Hepatocyte (in vitro differentiated cells): ENCODE measurements around the gene BRCA1. TPM values are rescaled to one million over a fixed set of nuclear protein-coding genes. Genes with fewer than 3 reads are reported as not detected.
"Not testable (repeated sequence)": the region's sequence is repeated elsewhere in the genome, so short reads cannot be mapped to it uniquely, and the experiment has no call there.

Experiments used
- DNase-seq: peaks from one replicate; pipeline ENCODE4 v3.0.0-alpha.2; 2016; ENCODE audit warnings: low spot score
- H2AFZ ChIP-seq: fragments of 200-600 bp; sonication (generic); 2 replicates; pipeline ENCODE4 v1.6.0; 2016; ENCODE audit warnings: antibody characterized with exemption, mild to moderate bottlenecking
- H3K27ac ChIP-seq: fragments of 200-600 bp; sonication (generic); 2 replicates; pipeline ENCODE4 v1.5.1; 2016; ENCODE audit warnings: mild to moderate bottlenecking
- H3K27me3 ChIP-seq: fragments of 200-600 bp; sonication (generic); 2 replicates; pipeline ENCODE4 v1.6.1; 2016
- H3K36me3 ChIP-seq: fragments of 200-600 bp; sonication (generic); replicated peaks from 2 replicates; pipeline ENCODE4 v1.5.1; 2016; ENCODE audit warnings: low read depth; ENCODE audit not compliant: insufficient read depth
- H3K4me1 ChIP-seq: fragments of 200-600 bp; sonication (generic); 2 replicates; pipeline ENCODE4 v1.5.1; 2016; ENCODE audit warnings: mild to moderate bottlenecking, moderate library complexity; ENCODE audit not compliant: insufficient read depth
- H3K4me2 ChIP-seq: fragments of 200-600 bp; sonication (generic); 2 replicates; pipeline ENCODE4 v1.6.0; 2016
- H3K4me3 ChIP-seq: fragments of 200-600 bp; sonication (generic); 2 replicates; pipeline ENCODE4 v1.5.1; 2016; ENCODE audit warnings: mild to moderate bottlenecking
- H3K79me2 ChIP-seq: fragments of 200-600 bp; sonication (generic); 2 replicates; pipeline ENCODE4 v1.6.0; 2017; ENCODE audit warnings: mild to moderate bottlenecking
- H3K9me2 ChIP-seq: fragments of 200-600 bp; sonication (generic); replicated peaks from 2 replicates; pipeline ENCODE4 v1.6.0; 2017; ENCODE audit warnings: mild to moderate bottlenecking; ENCODE audit not compliant: insufficient read depth
- H3K9me3 ChIP-seq: fragments of 200-600 bp; sonication (generic); 2 replicates; pipeline ENCODE4 v1.5.1; 2016; ENCODE audit warnings: low read depth, mild to moderate bottlenecking
- H4K20me1 ChIP-seq: fragments of 200-600 bp; sonication (generic); 2 replicates; pipeline ENCODE4 v1.6.0; 2016; ENCODE audit warnings: mild to moderate bottlenecking; ENCODE audit not compliant: insufficient read depth, poor library complexity, severe bottlenecking
- EZH2 ChIP-seq: fragments of 200-600 bp; sonication (generic); IDR thresholded peaks from 2 replicates; pipeline ENCODE4 v1.6.1; 2016; ENCODE audit warnings: antibody characterized with exemption, mild to moderate bottlenecking, borderline replicate concordance
- EZH2phosphoT487 ChIP-seq: fragments of 200-600 bp; sonication (generic); IDR thresholded peaks from one replicate; pipeline ENCODE4 v1.6.1; 2018; ENCODE audit warnings: antibody characterized with exemption, mild to moderate bottlenecking, low read depth, moderate library complexity; ENCODE audit not compliant: unreplicated experiment, severe bottlenecking
- WGBS: methylation state at CpG from one replicate; pipeline ENCODE4 v1.1.6; 2016; ENCODE audit warnings: low lambda C conversion rate; ENCODE audit errors: missing lambda C conversion rate; 5-methylcytosine and 5-hydroxymethylcytosine counted together
- polyA plus RNA-seq: library from polyadenylated mRNA; unstranded; fragments of >200 nt; fragmentation: Nextera tagmentation; extraction: Ambion mirVana; gene quantifications from 2 replicates; pipeline ENCODE4 v1.2.1, GENCODE V29; 2016
- total RNA-seq: library from RNA; depleted of rRNA; stranded (reverse); fragments of >200 nt; gene quantifications from 2 replicates; pipeline ENCODE4 v1.2.3, GENCODE V29; 2014
- TF ChIP-seq, protein P1 (sequence below): fragments of 200-600 bp; sonication (generic); IDR thresholded peaks from 2 replicates; pipeline ENCODE4 v1.5.1; 2016; ENCODE audit warnings: antibody characterized with exemption, mild to moderate bottlenecking; ENCODE audit not compliant: poor library complexity

The BRCA1 gene
- total and polyA plus RNA-seq, 2 experiments from 2014 or later: 7.0 to 8.0 TPM

DNA sequence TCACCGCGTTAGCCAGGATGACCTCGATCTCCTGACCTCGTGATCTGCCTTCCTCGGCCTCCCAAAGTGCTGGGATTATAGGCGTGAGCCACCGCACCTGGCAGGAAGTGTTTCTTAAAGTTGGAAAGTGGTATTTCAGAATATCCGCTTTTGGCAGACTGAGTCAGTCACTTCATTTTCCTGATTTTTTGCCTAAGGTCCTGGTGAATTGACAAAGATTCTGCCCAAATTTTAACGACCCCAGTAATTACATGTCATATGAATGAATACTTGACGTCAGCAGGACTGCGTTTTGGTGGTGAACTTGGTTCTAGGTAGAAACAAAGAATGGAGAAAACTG lies 4.5 kb upstream of the BRCA1 start:
- Histone ChIP-seq H3K9me3 (no peaks in the 10 kb centered on the region), H2AFZ (no peak overlapping the region), H3K27ac (no peak overlapping the region), H3K4me3 (no peak overlapping the region), H4K20me1 (no peaks in the 10 kb centered on the region), H3K36me3 (no peaks in the 10 kb centered on the region), H3K4me2 (no peak overlapping the region), H3K27me3 (no peaks in the 10 kb centered on the region), H3K9me2 (no peaks in the 10 kb centered on the region), H3K4me1 (no peaks in the 10 kb centered on the region), H3K79me2 (peaks cover 37% of the 10 kb centered on the region)
- DNase-seq: no peak
- TF ChIP-seq, protein P1, sequence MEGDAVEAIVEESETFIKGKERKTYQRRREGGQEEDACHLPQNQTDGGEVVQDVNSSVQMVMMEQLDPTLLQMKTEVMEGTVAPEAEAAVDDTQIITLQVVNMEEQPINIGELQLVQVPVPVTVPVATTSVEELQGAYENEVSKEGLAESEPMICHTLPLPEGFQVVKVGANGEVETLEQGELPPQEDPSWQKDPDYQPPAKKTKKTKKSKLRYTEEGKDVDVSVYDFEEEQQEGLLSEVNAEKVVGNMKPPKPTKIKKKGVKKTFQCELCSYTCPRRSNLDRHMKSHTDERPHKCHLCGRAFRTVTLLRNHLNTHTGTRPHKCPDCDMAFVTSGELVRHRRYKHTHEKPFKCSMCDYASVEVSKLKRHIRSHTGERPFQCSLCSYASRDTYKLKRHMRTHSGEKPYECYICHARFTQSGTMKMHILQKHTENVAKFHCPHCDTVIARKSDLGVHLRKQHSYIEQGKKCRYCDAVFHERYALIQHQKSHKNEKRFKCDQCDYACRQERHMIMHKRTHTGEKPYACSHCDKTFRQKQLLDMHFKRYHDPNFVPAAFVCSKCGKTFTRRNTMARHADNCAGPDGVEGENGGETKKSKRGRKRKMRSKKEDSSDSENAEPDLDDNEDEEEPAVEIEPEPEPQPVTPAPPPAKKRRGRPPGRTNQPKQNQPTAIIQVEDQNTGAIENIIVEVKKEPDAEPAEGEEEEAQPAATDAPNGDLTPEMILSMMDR: no peak
- TF ChIP-seq EZH2 (no peak), EZH2phosphoT487 (no peak)
- 93% methylated on average over 11 of the region's 11 CpGs for WGBS

GRCh38 chr17:43127333-43127876 lies 2.2 kb upstream of the BRCA1 start:
- H3K4me1 ChIP-seq, H3K27me3 ChIP-seq, H3K9me2 ChIP-seq, H3K27ac ChIP-seq, DNase-seq, H4K20me1 ChIP-seq, H2AFZ ChIP-seq, H3K9me3 ChIP-seq, H3K36me3 ChIP-seq, H3K4me2 ChIP-seq, H3K4me3 ChIP-seq: not testable (repeated sequence)
- peaks cover 41% of the 10 kb centered on the region for H3K79me2 ChIP-seq
- 92% methylated on average over 6 of the region's 6 CpGs for WGBS

DNA sequence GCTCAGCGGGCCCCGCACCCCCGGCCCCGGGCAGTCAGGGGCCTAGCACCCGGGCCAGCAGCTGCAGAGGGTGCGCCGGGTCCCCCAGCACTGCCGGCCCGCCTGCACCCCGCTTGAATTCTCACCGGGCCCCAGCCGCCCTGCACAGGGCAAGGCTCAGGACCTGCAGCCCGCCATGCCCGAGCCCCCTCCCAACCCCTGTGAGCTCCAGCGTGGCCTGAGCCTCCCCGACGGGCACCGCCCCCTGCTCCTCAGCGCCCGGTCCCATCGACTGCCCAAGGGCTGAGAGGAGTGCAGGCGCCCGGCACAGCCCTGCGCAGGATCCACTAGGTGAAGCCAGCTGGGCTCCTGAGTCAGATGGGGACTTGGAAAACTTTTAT lies 1.7 kb upstream of the BRCA1 start:
- TF ChIP-seq EZH2phosphoT487 (no peak), EZH2 (no peak)
- TF ChIP-seq, protein P1: no peak
- peaks cover 41% of the 10 kb centered on the region for H3K79me2 ChIP-seq
- no peak overlapping the region for H3K4me3 ChIP-seq
- no peaks in the 10 kb centered on the region for H3K4me1 ChIP-seq
- H3K9me3 ChIP-seq: no peaks in the 10 kb centered on the region
- H3K27me3 ChIP-seq: no peaks in the 10 kb centered on the region
- no peaks in the 10 kb centered on the region for H4K20me1 ChIP-seq
- no peak overlapping the region for H2AFZ ChIP-seq
- no peak for DNase-seq
- H3K27ac ChIP-seq: no peak overlapping the region
- H3K36me3 ChIP-seq: no peaks in the 10 kb centered on the region
- 100% methylated on average over 7 of the region's 24 CpGs for WGBS
- no peak overlapping the region for H3K4me2 ChIP-seq
- H3K9me2 ChIP-seq: no peaks in the 10 kb centered on the region

DNA sequence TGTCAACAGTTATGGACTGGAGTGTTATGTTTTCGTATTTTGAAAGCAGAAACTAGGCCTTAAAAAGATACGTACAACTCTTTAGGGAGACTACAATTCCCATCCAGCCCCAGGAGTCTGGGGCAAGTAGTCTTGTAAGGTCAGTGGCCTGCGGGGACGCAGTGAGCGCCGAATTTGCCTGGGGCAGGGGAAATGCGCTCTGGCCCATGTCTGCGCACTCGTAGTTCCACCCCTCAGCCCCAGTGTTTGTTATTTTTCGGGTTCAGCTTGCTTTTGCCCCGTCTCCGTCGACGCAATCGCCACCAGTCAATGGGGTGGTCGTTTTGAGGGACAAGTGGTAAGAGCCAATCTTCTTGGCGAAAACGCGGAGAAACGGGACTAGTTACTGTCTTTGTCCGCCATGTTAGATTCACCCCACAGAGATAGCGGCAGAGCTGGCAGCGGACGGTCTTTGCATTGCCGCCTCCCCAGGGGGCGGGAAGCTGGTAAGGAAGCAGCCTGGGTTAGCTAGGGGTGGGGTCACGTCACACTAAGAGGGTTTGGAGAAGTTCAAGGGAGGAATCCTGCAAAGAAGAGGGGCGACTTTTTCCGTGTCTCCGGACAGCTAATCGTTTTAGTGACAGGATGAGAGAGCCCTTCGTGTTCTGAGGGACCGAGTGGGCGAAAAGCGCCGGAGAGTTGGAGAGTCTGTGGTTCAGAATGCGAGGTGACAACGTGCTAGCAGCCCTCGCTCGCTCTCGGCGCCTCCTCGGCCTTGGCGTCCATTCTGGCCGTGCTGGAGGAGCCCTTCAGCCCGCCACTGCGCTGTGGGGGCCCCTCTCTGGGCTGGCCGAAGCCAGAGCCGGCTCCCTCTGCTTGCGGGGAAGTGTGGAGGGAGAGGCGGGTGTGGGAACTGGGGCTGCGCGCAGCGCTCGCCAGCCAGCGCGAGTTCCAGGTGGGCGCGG lies 1.1 kb upstream of the BRCA1 start:
- H3K27me3 ChIP-seq: no peaks in the 10 kb centered on the region
- no peaks in the 10 kb centered on the region for H3K9me3 ChIP-seq
- H3K9me2 ChIP-seq: no peaks in the 10 kb centered on the region
- H4K20me1 ChIP-seq: no peaks in the 10 kb centered on the region
- H3K79me2 ChIP-seq: peaks cover 41% of the 10 kb centered on the region
- peak overlapping the region; percentile 90 for H3K27ac ChIP-seq
- peak overlapping the region; percentile 54 for H2AFZ ChIP-seq
- no peaks in the 10 kb centered on the region for H3K4me1 ChIP-seq
- 87% methylated on average over 57 of the region's 59 CpGs for WGBS
- H3K36me3 ChIP-seq: no peaks in the 10 kb centered on the region
- H3K4me3 ChIP-seq: peak overlapping the region; percentile 47
- H3K4me2 ChIP-seq: peak overlapping the region; percentile 74
- no peak for DNase-seq
- TF ChIP-seq EZH2: no peak
- TF ChIP-seq EZH2phosphoT487: no peak
